ENCODE results near the gene MMP28. TPM values are rescaled to one million over a fixed set of nuclear protein-coding genes. Genes with fewer than 3 reads are reported as not detected.

The MMP28 gene
- total and polyA plus RNA-seq, 2 of the 4 experiments (the other 2 are of a cell fraction): 0.18 TPM; not detected in 1

DNA sequence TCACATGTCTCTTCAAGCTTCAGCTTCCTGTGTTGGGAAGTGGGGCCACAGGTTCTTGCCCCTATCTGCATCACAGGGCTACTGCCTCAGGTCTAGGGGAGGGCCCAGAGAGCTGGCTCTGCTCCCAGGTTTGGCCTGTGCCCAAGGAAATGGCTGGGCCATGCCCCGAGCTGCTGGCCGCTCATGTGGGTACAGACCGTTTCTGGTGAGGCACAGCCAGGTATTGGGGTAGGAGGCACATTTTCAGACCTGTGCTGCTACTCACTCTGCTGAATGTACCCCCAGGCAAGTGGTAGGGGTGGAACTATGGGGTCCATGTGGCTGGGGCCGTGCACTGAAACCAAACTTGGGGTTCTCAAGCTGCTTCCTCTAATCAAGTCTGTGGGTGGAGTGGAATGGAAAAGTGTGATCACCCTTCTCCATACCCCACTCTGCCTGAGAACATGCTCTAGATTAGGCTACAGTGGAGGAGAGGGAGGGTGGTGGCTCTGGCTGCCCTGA, 47.0 kb downstream of the MMP28 start (continued):
- no peak for TF ChIP-seq RCOR1 (IDR thresholded peaks at IDR 0.05; ENCODE audit: insufficient replicate concordance, low read length)
- no peak for TF ChIP-seq CHD1 (IDR thresholded peaks at IDR 0.05; ENCODE audit: low read depth, low read length)
- no peak for TF ChIP-seq POLR2A (IDR thresholded peaks at IDR 0.05; ENCODE audit: low read depth, low read length)

DNA sequence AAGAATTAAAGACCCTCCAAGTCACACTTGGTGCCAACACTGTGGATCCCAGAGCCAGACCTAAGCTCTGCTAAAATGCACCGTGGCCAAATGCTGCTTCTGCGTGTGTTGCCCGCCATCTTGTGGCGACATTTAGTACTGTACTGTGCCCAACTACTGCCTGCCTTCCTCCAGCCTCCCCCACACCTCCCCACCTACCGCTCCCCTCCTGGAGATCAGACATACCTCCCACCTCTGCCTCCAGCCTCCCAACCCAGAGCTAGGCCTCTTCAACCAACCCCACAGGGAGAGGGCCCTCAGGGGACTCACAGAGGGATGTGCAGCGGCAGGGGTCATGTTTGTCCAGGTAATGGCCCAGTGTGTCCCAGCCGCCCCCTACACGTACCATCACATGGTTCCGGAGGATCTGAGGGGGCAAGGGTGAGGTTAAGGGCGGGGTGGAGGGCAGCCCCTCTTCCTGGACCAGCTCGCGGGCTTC, 47.9 kb downstream of the MMP28 start:
- DNase-seq (peak; percentile 75), ATAC-seq (ENCODE audit: low read depth) (peak; percentile 92)
- no peak overlapping the region for H4K8ac ChIP-seq (ENCODE audit: low read depth in 2 of 2, low read length in 2 of 2)
- no peak overlapping the region for H3K23ac ChIP-seq (ENCODE audit: low read depth, low read length)
- peaks cover 6% of the 10 kb centered on the region for H4K20me1 ChIP-seq (ENCODE audit: insufficient read depth, low read length)
- no peak overlapping the region for H2AK5ac ChIP-seq (ENCODE audit: low read depth, low read length)
- no peak overlapping the region for H2BK20ac ChIP-seq (ENCODE audit: low read depth, low read length)
- H2BK120ac ChIP-seq (ENCODE audit: low read depth, low read length): no peak overlapping the region
- dilution Hi-C loops (cut with HindIII; ENCODE audit: low sequenced_read_pairs, unreplicated experiment) (no loop called here), intact Hi-C loops (cut with micrococcal nuclease) (loop anchor here (1.0 to 10.0 kb wide), 6 partner anchors 134 to 575 kb away; partner anchors contain the start of genes SLFN12 and SLFN5), in situ Hi-C loops (cut with MboI; ENCODE audit: low sequenced_read_pairs) (loop anchor here (25.0 kb wide), 1 partner anchor 385 kb away; the partner anchor contains the start of gene SLFN11)
- no peak overlapping the region for H3K4me3 ChIP-seq (ENCODE audit: insufficient read depth, low read depth, low read length)
- WGBS, 2 experiments (ENCODE audit: extremely low coverage in 2 of 2, insufficient read length in 1 of 2): 0% methylated on average over 4 of the region's 12 CpGs; no CpG with 5 or more reads in 1 of the 2 experiments
- peaks cover 8% of the 10 kb centered on the region; the same call in 1 of the 2 replicates for H3K4me1 ChIP-seq (ENCODE audit: control insufficient read depth, insufficient read depth, low read length)
- H2BK15ac ChIP-seq (ENCODE audit: low read depth, low read length): no peak overlapping the region
- H2AFZ ChIP-seq (replicated peaks; ENCODE audit: low read length, poor library complexity): peak overlapping the region; percentile 0
- H3K14ac ChIP-seq (replicated peaks; ENCODE audit: low read depth, low read length): no peak overlapping the region
- no peak overlapping the region for H4K91ac ChIP-seq (ENCODE audit: insufficient read depth, low read depth, low read length)
- no peak overlapping the region for H3K9ac ChIP-seq (ENCODE audit: low read depth, low read length)
- no peaks in the 10 kb centered on the region for H3K79me1 ChIP-seq (ENCODE audit: low read depth in 1 of 2, low read length in 2 of 2)
- peaks cover 41% of the 10 kb centered on the region for H3K27me3 ChIP-seq (ENCODE audit: control insufficient read depth, insufficient read depth, low read length)
- POLR2A ChIA-PET (ENCODE audit: unreplicated experiment): no interaction called here
- H3K9me1 ChIP-seq (ENCODE audit: insufficient read depth, low read length): peaks cover 2% of the 10 kb centered on the region; the same call in 1 of the 2 replicates
- no TSS peak for BruUV-seq (replicated peaks)
- H4K5ac ChIP-seq (ENCODE audit: low read depth, low read length): no peak overlapping the region
- H3K9me3 ChIP-seq (ENCODE audit: control insufficient read depth, insufficient read depth, low read length): no peaks in the 10 kb centered on the region
- no peak overlapping the region for H3K27ac ChIP-seq (ENCODE audit: insufficient read depth, low read length)
- H2BK5ac ChIP-seq (ENCODE audit: low read depth, low read length, poor library complexity, severe bottlenecking): no peak overlapping the region
- no peak overlapping the region for H3K56ac ChIP-seq (ENCODE audit: extremely low read depth, insufficient read depth, low read length)
- CTCF ChIA-PET: interaction anchor here (0.6 to 1.4 kb wide), 12 partner anchors 17 to 207 kb away, joined by 3 to 11 read pairs (median 3); no protein-coding TSS in a partner anchor
- no peak overlapping the region for H3K4ac ChIP-seq (ENCODE audit: low read depth, low read length)
- no peak overlapping the region for H3K18ac ChIP-seq (ENCODE audit: low read depth, low read length)
- no peak overlapping the region for H2AK9ac ChIP-seq (replicated peaks; ENCODE audit: low read depth, low read length, poor library complexity)
- no peak overlapping the region for H3K4me2 ChIP-seq (ENCODE audit: low read depth, low read length)
- H3K36me3 ChIP-seq (ENCODE audit: control insufficient read depth, insufficient read depth, low read length): no peaks in the 10 kb centered on the region
- peak; percentile 97 for TF ChIP-seq RAD21 (IDR thresholded peaks at IDR 0.05; ENCODE audit: low read length)
- no peak for TF ChIP-seq ELK1 (IDR thresholded peaks at IDR 0.05; ENCODE audit: borderline replicate concordance, low read depth, low read length)
- TF ChIP-seq NFE2L2 (IDR thresholded peaks at IDR 0.05; ENCODE audit: low read depth, low read length): no peak
- TF ChIP-seq MAZ (IDR thresholded peaks at IDR 0.05; ENCODE audit: borderline replicate concordance, low read depth, low read length): 0 out of 2 replicates have a peak, but pooled peaks have one; percentile 26
- TF ChIP-seq, protein P1, sequence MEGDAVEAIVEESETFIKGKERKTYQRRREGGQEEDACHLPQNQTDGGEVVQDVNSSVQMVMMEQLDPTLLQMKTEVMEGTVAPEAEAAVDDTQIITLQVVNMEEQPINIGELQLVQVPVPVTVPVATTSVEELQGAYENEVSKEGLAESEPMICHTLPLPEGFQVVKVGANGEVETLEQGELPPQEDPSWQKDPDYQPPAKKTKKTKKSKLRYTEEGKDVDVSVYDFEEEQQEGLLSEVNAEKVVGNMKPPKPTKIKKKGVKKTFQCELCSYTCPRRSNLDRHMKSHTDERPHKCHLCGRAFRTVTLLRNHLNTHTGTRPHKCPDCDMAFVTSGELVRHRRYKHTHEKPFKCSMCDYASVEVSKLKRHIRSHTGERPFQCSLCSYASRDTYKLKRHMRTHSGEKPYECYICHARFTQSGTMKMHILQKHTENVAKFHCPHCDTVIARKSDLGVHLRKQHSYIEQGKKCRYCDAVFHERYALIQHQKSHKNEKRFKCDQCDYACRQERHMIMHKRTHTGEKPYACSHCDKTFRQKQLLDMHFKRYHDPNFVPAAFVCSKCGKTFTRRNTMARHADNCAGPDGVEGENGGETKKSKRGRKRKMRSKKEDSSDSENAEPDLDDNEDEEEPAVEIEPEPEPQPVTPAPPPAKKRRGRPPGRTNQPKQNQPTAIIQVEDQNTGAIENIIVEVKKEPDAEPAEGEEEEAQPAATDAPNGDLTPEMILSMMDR (conservative IDR thresholded peaks at IDR 0.05; ENCODE audit: low read depth, low read length): peak; percentile 92
- peak; percentile 49; the same call in 1 of the 2 replicates for TF ChIP-seq POLR2A (IDR thresholded peaks at IDR 0.05; ENCODE audit: low read depth, low read length)
- TF ChIP-seq RFX5 (IDR thresholded peaks at IDR 0.05; ENCODE audit: low read depth, low read length): no peak
- TF ChIP-seq CHD1 (IDR thresholded peaks at IDR 0.05; ENCODE audit: low read depth, low read length): no peak
- TF ChIP-seq USF2 (IDR thresholded peaks at IDR 0.05; ENCODE audit: low read depth, low read length): no peak
- peak; percentile 20; the same call in 1 of the 2 replicates for TF ChIP-seq MAFK (IDR thresholded peaks at IDR 0.05; ENCODE audit: low read depth, low read length)
- no peak for TF ChIP-seq FOS (IDR thresholded peaks at IDR 0.05; ENCODE audit: low read depth, low read length)
- TF ChIP-seq RCOR1 (IDR thresholded peaks at IDR 0.05; ENCODE audit: insufficient replicate concordance, low read length): no peak

All from IMR-90 (cell line).